Measurements from ENCODE around the gene IL9. TPM values are rescaled to one million over a fixed set of nuclear protein-coding genes. Genes with fewer than 3 reads are reported as not detected.

Gene IL9
- polyA plus RNA-seq, 1 donor (not counting 4 experiments of a cell fraction or from before 2014, with no cell fraction given), result not detected

DNA sequence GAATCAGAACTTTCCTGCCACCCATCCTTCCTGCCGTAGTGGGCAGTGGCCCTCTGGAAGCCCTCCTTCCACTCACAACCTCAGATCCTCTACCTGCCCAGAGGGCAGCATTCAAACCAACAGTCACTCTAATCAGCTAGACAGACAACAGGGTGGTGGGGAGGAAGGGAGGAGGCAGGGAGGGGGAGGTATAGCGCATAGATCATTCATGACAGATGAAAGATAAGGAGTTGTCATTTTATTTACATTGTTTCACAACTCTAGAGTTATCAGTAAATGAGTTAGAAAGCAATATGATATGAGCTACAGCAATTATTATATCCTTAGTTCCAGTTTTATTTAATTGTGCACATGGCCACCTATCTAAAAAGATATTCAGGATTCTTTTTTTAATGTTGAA lies 852 bp downstream of the IL9 start:
- no peak overlapping the region for H3K4me2 ChIP-seq (ENCODE audit: control insufficient read depth, extremely low read depth, insufficient read depth, low read depth, low read length)
- DNase-seq (ENCODE audit: low read depth, low spot score), result no peak
- H3K9me3 ChIP-seq (ENCODE audit: control insufficient read depth, low read depth, low read length), result no peaks in the 10 kb centered on the region
- no peak overlapping the region for H3K9ac ChIP-seq (ENCODE audit: control insufficient read depth, extremely low read depth, insufficient read depth, low read length)
- no peaks in the 10 kb centered on the region for H4K20me1 ChIP-seq (ENCODE audit: control insufficient read depth, extremely low read depth, insufficient read depth, low read length)
- FAIRE-seq, result no peak
- no peaks in the 10 kb centered on the region for H3K36me3 ChIP-seq (ENCODE audit: control insufficient read depth in 2 of 2, extremely low read depth in 1 of 2, insufficient read depth in 2 of 2, low read length in 2 of 2)
- no peak for TF ChIP-seq EZH2 (IDR thresholded peaks at IDR 0.05; ENCODE audit: low read length)
- TF ChIP-seq, protein P1, sequence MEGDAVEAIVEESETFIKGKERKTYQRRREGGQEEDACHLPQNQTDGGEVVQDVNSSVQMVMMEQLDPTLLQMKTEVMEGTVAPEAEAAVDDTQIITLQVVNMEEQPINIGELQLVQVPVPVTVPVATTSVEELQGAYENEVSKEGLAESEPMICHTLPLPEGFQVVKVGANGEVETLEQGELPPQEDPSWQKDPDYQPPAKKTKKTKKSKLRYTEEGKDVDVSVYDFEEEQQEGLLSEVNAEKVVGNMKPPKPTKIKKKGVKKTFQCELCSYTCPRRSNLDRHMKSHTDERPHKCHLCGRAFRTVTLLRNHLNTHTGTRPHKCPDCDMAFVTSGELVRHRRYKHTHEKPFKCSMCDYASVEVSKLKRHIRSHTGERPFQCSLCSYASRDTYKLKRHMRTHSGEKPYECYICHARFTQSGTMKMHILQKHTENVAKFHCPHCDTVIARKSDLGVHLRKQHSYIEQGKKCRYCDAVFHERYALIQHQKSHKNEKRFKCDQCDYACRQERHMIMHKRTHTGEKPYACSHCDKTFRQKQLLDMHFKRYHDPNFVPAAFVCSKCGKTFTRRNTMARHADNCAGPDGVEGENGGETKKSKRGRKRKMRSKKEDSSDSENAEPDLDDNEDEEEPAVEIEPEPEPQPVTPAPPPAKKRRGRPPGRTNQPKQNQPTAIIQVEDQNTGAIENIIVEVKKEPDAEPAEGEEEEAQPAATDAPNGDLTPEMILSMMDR (optimal IDR thresholded peaks at IDR 0.05 in 1 of 3, IDR thresholded peaks at IDR 0.05 in 1 of 3, conservative IDR thresholded peaks at IDR 0.05 in 1 of 3; ENCODE audit: extremely low read depth in 1 of 3, insufficient read depth in 2 of 3, low read length in 3 of 3), result no peak
- no peaks in the 10 kb centered on the region for H3K79me2 ChIP-seq (ENCODE audit: control insufficient read depth, insufficient read depth, low read length)
- dilution Hi-C loops (cut with MboI; ENCODE audit: extremely low pct_ligation_motif_present, low sequenced_read_pairs), result no loop called here
- H2AFZ ChIP-seq (ENCODE audit: control insufficient read depth, low read length), result no peak overlapping the region
- H3K27ac ChIP-seq (ENCODE audit: control insufficient read depth, insufficient read depth, low read length), result no peak overlapping the region
- H3K4me3 ChIP-seq (ENCODE audit: control insufficient read depth in 2 of 3, extremely low read depth in 1 of 3, insufficient read depth in 2 of 3, low read depth in 1 of 3, low read length in 3 of 3), result no peak overlapping the region
- no peaks in the 10 kb centered on the region for H3K4me1 ChIP-seq (ENCODE audit: control insufficient read depth, extremely low read depth, insufficient read depth, low read length)
- peaks cover 4% of the 10 kb centered on the region for H3K27me3 ChIP-seq (ENCODE audit: control insufficient read depth, extremely low read depth, insufficient read depth, low read length)
- no peaks in the 10 kb centered on the region for H3K9me1 ChIP-seq (ENCODE audit: control insufficient read depth, extremely low read depth, insufficient read depth, low read length)

DNA sequence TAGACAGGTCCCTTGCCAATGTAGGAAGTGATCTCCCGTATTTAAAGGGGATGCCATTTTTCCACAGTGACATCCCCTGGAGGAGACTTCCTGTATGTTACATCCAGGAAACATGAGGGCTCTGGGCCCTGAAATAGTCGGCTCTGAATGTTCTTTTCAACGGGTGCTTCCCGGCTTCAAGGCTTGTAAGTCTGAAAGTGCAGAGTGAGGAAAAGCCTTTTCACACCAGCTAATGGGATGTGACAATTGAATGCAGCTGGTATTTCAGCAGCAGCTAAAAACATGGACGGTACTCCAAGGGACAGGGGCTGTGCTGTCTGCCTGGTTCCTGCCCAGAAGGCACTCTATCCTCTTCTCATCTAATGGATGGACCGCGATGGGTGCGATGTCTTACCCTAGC lies 1.4 kb downstream of the IL9 start:
- Histone ChIP-seq H4K20me1 (ENCODE audit: control insufficient read depth, extremely low read depth, insufficient read depth, low read length) (no peaks in the 10 kb centered on the region), H3K4me3 (ENCODE audit: control insufficient read depth in 2 of 3, extremely low read depth in 1 of 3, insufficient read depth in 2 of 3, low read depth in 1 of 3, low read length in 3 of 3) (no peak overlapping the region), H2AFZ (ENCODE audit: control insufficient read depth, low read length) (no peak overlapping the region), H3K4me2 (ENCODE audit: control insufficient read depth, extremely low read depth, insufficient read depth, low read depth, low read length) (no peak overlapping the region), H3K9ac (ENCODE audit: control insufficient read depth, extremely low read depth, insufficient read depth, low read length) (no peak overlapping the region), H3K27me3 (ENCODE audit: control insufficient read depth, extremely low read depth, insufficient read depth, low read length) (no peaks in the 10 kb centered on the region), H3K9me3 (ENCODE audit: control insufficient read depth, low read depth, low read length) (no peaks in the 10 kb centered on the region), H3K4me1 (ENCODE audit: control insufficient read depth, extremely low read depth, insufficient read depth, low read length) (no peaks in the 10 kb centered on the region), H3K27ac (ENCODE audit: control insufficient read depth, insufficient read depth, low read length) (no peak overlapping the region), H3K79me2 (ENCODE audit: control insufficient read depth, insufficient read depth, low read length) (no peaks in the 10 kb centered on the region), H3K36me3 (ENCODE audit: control insufficient read depth in 2 of 2, extremely low read depth in 1 of 2, insufficient read depth in 2 of 2, low read length in 2 of 2) (no peaks in the 10 kb centered on the region), H3K9me1 (ENCODE audit: control insufficient read depth, extremely low read depth, insufficient read depth, low read length) (no peaks in the 10 kb centered on the region)
- no peak for TF ChIP-seq EZH2 (IDR thresholded peaks at IDR 0.05; ENCODE audit: low read length)
- TF ChIP-seq, protein P1 (optimal IDR thresholded peaks at IDR 0.05 in 1 of 3, IDR thresholded peaks at IDR 0.05 in 1 of 3, conservative IDR thresholded peaks at IDR 0.05 in 1 of 3; ENCODE audit: extremely low read depth in 1 of 3, insufficient read depth in 2 of 3, low read length in 3 of 3), result no peak
- dilution Hi-C loops (cut with MboI; ENCODE audit: extremely low pct_ligation_motif_present, low sequenced_read_pairs), result no loop called here
- FAIRE-seq (no peak), DNase-seq (ENCODE audit: low read depth, low spot score) (no peak)
